ENCODE results near the gene GOLIM4.

DNA sequence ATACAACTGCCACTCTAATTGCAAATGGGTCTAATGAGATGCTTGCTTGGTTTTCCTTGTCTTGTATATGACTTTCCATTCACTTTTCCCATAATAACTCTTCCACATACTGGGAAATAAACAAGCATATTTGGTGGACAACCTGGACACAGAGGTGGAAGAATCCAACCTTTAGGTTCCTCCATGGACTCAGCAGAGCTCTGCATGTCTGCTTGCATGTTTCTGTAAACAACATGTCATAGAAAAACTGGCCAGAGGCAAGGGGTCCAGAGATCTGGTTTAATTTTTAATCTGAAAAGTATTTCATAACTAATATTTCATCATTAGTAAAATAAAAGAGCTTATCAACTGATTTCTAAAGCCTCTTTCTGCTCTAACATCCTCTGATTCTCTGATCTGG, 30.2 kb downstream of the GOLIM4 start:
- TF ChIP-seq, protein P1, sequence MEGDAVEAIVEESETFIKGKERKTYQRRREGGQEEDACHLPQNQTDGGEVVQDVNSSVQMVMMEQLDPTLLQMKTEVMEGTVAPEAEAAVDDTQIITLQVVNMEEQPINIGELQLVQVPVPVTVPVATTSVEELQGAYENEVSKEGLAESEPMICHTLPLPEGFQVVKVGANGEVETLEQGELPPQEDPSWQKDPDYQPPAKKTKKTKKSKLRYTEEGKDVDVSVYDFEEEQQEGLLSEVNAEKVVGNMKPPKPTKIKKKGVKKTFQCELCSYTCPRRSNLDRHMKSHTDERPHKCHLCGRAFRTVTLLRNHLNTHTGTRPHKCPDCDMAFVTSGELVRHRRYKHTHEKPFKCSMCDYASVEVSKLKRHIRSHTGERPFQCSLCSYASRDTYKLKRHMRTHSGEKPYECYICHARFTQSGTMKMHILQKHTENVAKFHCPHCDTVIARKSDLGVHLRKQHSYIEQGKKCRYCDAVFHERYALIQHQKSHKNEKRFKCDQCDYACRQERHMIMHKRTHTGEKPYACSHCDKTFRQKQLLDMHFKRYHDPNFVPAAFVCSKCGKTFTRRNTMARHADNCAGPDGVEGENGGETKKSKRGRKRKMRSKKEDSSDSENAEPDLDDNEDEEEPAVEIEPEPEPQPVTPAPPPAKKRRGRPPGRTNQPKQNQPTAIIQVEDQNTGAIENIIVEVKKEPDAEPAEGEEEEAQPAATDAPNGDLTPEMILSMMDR (conservative IDR thresholded peaks at IDR 0.05; ENCODE audit: low read depth in 2 of 2) = no peak
- TF ChIP-seq POLR2AphosphoS5 (IDR thresholded peaks at IDR 0.05; ENCODE audit: low read depth) (no peak), EZH2 (IDR thresholded peaks at IDR 0.05; ENCODE audit: low read depth, unreplicated experiment) (no peak), EZH2phosphoT487 (IDR thresholded peaks at IDR 0.05; ENCODE audit: unreplicated experiment) (no peak), JUNB (IDR thresholded peaks at IDR 0.05; ENCODE audit: unreplicated experiment) (no peak), ZNF114 (CRISPR knock-in tag; IDR thresholded peaks at IDR 0.05) (no peak), CREB1 (CRISPR knock-in tag; IDR thresholded peaks at IDR 0.05; ENCODE audit: low read depth) (no peak), NANOG (IDR thresholded peaks at IDR 0.05; ENCODE audit: borderline replicate concordance) (no peak), STAT1 (IDR thresholded peaks at IDR 0.05; ENCODE audit: unreplicated experiment) (no peak)
- TF ChIP-seq, protein P2, sequence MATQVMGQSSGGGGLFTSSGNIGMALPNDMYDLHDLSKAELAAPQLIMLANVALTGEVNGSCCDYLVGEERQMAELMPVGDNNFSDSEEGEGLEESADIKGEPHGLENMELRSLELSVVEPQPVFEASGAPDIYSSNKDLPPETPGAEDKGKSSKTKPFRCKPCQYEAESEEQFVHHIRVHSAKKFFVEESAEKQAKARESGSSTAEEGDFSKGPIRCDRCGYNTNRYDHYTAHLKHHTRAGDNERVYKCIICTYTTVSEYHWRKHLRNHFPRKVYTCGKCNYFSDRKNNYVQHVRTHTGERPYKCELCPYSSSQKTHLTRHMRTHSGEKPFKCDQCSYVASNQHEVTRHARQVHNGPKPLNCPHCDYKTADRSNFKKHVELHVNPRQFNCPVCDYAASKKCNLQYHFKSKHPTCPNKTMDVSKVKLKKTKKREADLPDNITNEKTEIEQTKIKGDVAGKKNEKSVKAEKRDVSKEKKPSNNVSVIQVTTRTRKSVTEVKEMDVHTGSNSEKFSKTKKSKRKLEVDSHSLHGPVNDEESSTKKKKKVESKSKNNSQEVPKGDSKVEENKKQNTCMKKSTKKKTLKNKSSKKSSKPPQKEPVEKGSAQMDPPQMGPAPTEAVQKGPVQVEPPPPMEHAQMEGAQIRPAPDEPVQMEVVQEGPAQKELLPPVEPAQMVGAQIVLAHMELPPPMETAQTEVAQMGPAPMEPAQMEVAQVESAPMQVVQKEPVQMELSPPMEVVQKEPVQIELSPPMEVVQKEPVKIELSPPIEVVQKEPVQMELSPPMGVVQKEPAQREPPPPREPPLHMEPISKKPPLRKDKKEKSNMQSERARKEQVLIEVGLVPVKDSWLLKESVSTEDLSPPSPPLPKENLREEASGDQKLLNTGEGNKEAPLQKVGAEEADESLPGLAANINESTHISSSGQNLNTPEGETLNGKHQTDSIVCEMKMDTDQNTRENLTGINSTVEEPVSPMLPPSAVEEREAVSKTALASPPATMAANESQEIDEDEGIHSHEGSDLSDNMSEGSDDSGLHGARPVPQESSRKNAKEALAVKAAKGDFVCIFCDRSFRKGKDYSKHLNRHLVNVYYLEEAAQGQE (IDR thresholded peaks at IDR 0.05; ENCODE audit: unreplicated experiment) = no peak
- TF ChIP-seq, protein P3, sequence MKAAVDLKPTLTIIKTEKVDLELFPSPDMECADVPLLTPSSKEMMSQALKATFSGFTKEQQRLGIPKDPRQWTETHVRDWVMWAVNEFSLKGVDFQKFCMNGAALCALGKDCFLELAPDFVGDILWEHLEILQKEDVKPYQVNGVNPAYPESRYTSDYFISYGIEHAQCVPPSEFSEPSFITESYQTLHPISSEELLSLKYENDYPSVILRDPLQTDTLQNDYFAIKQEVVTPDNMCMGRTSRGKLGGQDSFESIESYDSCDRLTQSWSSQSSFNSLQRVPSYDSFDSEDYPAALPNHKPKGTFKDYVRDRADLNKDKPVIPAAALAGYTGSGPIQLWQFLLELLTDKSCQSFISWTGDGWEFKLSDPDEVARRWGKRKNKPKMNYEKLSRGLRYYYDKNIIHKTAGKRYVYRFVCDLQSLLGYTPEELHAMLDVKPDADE (IDR thresholded peaks at IDR 0.05) = no peak
